NCI-H2171 treated with DMSO at 0.1 percent for 48 hours (cell line): Measurements from ENCODE around the gene SCUBE2.

ENCODE experiments used
- DNase-seq: peaks from one replicate; lab custom pipeline; 2025; lab: John Stamatoyannopoulos, UW

SCUBE2 gene

DNA sequence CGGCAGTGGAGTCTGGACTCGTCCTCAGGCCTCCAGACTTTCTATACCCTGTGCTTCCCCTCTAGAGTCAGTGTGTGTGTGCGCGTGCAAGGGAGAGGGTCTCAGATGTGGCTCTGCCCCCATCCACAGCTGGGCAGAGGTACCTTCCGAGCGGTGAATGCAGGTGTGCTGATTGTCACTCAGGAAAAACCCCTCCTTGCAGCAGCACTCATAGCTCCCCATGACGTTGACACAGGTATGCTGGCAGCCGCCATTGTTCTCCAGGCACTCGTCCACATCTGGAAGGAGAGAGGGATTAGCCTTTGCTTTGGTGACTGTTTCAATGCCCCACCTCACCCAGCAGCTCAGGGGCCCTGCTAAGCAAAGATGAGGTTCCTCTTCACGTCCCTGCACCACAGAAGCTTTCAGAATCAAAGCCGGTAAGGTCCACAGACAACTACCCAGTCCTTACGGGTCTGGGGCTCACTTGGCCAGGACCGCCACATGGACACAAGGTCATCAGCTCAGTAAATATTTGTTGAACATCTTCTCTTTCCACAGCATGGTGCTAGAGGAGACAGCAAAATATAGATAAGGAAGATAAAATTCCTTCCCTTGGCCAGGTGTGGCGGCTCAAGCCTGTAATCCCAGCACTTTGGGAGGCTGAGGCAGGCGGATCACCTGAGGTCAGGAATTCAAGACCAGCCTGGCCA, 16.9 kb downstream of the SCUBE2 start:
- DNase-seq = no peak

DNA sequence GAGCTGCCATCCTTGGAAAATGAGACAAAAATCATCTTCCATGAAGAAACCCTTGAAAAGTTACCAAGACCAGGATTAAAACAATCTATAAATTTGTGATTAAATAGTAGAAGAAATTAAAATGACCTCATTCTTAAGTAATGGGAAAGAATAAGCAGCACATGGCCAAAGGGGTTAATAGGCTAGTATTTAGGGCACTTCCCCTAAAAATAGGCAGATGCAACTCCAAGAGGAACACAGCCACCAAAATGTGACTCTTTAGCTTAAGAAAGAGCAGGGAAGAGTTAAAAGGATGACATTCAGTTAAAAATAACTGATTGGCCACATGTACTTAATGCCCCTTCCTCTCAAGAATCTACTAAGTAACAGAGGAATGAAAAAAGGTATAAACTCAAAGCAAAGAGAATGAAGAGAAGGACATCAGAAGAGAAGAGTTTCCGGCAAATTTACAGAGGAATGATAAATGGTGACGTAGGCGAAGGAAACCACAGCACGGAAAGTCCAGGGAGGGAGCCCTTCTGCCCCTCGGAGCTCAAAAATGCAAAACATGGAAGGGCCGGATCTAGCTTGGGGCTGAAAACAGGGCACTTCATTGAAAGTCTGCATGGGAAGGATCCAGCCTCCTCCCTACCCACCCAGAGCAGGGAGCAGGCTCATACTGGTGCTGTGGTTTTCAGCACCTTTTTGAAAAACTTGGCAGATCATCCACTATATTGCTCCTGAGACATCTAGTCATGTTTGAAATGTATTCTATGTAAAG, 17.8 kb downstream of the SCUBE2 start:
- DNase-seq = no peak

DNA sequence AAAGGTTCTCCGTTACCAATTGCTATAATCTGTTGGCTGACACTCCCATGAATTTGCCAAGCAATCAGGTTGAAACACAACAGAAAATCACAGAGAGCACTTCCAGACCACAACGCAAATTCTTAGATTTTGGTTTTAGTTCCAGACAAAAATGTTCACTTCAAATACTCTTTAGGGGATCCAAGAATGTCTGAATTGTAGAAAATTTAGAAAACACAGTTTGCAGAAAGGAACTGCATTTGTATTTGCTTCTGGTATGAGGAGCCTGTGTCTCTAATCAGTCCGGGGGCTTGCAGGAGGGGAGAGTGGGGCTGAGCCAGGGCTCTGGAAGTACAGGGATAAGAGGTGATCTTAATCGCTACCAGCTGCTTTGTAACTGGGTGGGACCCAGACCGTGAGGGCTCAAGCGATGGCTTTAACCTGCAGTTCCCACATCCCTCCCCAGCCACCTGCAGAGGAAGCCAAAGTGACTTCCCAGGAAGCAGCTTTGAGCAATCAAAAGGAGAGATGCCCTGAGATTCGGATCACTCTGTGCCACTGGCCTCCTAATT, 18.7 kb downstream of the SCUBE2 start:
- no peak for DNase-seq

DNA sequence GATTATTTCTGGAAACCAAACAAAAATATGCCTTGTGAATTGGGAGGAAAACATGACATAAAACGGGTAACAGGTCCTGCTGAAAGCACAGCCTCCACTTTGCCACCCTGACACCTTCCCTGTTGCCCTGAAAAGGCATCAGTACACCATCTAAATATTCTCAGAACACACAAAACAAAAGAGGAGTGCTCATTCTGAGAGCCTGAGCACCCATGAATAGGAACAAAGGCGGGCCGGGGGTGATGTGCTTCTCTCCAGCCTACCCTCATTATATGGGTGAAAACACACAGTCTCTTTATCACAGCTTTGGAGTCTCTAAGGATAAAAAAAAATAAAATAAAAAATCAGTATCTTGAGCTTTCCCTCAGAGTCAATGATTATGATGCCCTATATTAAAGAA, 19.7 kb downstream of the SCUBE2 start:
- no peak for DNase-seq

DNA sequence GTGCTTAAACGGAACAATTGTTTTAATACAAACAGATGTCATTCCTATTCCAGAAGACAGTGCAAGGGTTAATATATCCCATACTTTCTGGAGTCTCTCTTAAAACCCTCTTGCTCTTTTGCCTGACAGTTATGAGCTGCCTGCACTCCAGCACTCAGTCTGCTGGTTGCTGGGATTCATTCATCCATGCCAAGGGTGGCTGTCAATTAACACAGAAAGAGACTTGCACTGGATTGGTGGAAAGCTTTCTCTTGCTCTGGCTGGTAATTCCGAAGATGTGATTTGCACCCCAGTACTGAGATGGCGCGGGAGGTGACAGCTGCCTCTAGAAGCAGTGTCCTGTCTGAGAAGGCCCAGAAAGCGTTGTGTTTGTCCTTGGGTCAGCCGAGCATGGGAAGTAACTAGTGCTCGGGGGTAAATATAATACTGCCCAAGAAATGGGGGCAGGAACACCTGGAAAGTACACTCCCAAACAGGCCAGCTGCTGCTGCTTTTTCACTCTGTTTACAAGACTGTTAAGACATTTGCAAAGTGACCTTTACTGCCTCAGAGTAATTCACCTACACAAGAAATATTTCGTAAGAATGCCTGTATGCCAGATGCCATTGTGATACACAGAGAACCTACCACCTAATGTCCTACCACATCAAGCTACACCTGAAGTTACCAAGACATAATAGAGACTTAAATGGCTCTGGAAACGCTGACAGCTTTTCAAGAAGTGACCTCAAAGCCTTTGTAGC, 20.5 kb downstream of the SCUBE2 start:
- DNase-seq = no peak

DNA sequence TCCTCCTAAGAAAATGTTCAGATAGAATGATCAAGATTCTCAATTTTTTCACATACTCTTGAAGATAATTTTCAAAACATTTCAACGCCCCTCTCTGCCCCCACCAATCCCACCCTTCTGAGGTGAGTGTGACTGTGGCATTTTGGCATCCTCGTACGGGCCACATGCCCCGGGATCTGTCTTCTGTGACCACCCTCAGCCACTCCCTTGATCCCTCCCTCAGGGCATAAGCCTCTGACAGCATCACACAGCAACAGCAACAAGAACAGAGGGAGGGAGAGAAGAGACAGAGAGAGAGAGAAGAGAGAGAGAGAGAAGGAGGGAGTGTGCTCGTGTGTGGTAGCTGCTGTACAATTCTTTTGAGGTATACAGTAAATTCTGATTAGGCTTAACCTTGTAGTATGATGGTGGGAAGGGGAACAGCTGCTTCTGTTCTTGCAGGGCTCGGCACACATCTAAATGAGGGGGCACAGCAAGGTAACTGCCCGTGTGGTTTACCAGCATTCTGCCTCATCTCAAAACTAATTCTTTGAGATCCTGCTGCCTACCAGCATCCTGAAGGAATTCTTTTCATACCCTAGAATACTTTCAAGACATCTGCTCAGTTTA, 21.4 kb downstream of the SCUBE2 start:
- DNase-seq = no peak

DNA sequence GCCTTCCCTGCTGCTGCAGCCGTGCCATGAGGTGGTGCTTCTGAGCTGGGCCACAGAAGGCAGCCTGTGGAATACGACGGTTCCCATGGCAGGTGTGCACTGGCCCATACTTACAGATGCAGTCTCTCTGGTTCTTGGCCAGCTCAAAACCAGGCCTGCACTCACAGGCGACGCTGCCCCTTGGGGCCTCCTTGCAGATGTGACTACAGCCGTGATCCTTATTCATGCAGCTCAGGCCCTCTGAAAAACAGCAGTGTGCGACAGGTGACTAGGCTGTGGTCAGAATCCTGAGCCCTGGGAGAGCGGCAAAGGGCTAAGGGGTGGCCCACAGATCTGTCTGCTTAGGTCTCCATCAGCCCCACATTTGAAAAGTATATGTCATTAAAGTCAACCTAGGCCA, 22.1 kb downstream of the SCUBE2 start:
- DNase-seq = no peak

DNA sequence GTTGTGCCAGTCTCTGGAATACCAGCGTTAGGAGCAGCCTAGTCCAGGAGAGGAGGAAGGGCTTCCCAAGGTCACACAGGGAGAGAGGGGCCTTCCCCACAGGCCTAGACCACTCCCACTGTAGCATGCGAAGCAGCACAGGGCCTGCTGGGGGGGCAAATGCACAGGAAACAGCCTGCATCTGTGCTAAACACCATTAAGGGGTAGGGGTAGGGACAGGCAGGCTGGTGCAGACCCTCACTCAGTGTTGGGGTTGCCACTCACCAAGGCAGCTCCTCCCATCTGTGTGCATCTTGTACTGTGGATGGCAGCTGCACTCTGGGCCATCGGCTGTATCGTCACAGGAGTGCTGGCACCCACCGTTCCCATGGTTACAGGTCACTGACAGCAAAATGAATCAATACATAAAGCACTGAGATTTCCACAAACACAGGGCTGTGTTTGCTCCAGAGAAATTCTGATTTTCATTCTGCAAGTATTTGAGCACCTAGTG, 24.9 kb downstream of the SCUBE2 start:
- DNase-seq = no peak

DNA sequence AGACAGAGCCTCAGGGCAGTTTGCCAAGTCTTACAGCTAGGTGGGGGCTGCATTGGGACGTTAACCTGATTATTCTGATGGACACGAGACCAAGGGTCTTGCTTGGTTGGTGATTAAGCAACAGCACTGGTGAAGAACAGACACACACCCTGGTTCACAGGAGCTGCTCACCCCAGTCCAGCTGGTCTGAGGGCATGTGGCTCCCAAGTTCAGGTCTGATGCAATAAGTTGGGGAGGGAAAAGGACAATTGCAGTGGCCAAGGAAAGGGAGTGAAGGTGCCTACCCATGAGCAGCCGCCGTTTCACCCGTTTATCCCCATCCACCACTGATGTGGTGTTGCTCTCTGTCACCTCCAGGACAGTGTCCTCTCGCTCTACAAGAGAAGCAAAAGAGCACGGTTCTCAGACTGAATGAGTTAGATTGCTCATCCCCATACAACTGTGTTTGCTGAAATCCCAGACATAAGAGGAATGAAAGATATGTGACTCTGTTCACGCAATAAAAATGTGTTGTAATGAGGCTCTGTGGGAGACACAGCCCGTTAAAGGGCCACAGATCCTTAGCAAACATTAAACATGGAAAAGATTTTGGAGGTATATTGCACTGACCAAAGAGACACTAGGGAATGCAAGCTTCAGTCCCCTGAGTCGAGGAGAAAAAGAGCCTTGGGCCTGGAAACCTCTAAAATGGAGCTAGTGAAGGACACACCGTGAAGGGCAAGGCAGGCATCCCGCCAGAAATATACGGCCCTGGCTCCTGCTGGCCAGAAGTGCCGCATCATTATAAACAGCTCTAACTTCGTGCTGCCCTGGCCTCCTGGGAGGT, 25.6 kb downstream of the SCUBE2 start:
- DNase-seq = no peak

DNA sequence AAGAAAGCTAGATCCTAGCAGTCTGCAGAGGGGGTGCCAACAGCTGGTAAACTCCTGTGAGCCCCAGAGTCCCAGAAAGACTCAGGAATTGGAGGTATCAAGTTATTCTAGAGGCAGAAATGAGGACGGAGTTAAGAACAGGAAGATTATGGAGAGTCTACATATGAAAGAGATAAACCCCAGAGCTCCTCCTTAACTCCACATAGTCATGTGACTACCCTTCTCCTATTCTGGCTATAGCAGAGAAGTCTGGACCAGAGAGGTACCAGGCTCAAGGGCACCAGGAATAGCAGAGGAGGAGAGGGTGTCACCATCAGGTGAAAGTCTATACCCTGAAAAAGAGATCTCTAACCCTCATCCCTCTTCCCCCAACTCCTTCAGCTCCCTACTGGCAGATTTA, 29.6 kb downstream of the SCUBE2 start:
- DNase-seq = no peak

DNA sequence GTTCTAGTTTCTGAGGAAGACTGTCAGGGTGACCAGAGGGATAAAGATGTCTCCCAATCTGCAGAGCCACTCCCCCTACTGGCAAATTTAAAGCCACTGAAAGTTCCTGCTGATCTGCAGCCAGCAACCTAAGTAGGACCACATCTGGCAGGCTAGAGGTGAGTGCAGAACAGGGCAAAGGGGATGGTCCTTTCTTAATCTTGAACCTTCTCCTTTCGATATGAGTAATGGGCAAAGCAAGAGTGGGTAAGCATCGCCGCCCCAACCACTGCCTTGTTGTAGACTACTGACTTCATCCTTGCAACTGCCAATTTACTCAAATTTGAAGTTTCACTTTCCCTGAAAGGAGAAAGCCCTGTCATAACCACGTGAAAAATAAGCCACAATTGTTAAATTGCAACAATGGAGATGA, 30.7 kb downstream of the SCUBE2 start:
- DNase-seq = no peak

DNA sequence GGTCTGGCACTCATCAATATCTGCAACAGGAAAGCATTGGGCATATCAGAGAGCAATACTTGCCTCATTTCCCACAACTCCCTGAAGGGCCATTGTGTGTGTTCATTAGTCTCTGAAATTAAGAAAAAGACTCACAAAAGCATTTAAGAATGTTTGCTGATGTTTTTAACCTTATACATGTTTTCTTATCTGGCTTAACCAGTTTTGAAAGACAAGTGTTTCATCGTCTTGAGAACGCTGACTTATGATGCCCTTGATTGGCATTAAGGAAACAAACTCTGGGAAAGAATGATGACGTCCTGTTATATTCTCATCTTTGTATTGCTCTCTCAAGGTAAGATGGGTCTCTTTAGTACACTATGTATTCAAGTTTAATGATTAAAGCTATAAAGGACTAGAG, 32.0 kb downstream of the SCUBE2 start:
- DNase-seq = no peak

DNA sequence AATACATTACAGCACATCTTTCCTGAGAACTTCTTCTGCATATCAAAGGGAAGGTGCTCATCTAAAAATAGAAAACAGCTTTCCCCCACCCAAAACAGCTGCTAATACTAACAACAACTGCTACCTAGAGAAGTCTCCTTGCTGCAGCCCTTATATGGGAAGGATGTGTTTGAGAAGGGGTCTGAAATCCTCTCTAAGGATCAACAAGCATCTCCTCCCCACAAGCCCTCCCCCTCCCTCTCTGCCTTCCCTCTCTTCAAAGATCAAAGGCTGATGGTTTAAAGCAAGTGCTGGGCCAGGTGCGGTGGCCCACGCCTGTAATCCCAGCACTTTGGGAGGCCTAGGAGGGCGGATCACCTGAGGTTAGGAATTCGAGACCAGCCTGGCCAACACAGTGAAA, 33.5 kb downstream of the SCUBE2 start:
- DNase-seq = no peak

DNA sequence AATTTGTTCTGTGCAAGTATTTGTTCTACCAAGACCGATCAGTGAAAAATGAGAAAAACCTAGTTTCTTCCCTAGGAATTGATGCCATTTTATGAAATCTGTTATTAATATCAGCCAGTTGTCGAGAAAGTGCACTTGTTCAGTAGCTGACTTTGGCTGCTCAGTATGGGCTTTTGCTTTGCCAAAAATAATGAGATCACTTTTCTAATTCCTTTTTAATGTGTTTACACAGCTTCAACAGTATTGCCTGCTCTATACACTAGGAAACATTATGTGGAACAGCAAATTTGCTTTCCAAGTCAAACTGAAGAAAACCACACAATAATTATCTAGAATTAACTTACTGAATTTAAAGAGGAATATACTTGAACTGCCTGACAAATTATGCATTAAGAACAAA, 34.4 kb downstream of the SCUBE2 start:
- no peak for DNase-seq

DNA sequence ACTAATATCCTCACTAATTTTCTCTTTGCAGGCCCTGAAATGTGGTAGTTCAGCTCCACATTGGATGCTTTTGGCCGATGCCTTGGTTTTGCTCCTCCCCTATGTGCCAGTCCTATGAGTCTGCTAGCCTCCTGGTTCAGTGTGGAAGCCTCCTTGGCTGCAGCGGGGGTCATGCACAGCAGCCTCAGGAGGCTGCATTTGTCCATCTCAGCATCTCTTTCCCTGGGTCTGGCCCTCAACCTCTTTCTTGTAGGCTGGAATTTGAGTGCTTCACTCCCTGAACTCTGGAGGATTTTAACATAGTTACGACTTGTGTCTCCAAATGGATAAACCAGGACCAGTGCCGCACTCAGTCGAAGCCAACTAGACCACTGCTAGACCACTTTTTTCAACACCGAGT, 34.9 kb downstream of the SCUBE2 start:
- DNase-seq = no peak

DNA sequence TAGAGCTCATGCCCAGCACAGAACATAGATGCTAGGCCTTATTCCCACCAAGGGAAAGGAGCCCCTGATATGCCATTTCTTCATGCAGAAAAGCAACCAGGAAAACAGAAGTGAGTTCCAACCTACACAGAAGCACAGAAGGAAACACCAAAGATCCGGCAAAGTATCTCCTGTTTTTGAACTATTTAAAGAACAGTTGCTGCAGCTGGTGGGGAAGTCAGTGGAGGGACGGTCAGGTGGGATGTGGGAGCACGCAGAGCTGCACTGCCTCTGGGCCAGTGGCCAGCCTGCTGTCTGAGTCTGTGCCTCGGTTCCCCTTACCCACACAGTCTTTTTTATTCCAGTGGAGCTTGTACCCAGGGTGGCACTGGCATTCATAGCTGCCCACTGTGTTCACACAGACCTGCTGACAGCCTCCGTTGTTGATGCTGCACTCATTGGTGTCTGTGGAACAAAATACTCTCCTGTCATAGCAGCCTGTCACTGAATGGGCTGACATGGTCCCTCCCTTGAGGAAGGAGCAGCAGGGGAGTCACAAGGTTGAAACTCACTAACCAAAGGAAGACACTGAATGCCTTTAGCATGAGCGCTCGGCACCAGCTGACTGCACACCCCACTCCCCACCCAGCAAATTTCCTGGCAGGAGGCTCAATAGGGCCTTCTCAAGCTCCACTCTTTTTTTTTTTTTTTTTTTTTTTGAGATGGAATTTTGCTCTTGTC, 37.9 kb downstream of the SCUBE2 start:
- DNase-seq = no peak

DNA sequence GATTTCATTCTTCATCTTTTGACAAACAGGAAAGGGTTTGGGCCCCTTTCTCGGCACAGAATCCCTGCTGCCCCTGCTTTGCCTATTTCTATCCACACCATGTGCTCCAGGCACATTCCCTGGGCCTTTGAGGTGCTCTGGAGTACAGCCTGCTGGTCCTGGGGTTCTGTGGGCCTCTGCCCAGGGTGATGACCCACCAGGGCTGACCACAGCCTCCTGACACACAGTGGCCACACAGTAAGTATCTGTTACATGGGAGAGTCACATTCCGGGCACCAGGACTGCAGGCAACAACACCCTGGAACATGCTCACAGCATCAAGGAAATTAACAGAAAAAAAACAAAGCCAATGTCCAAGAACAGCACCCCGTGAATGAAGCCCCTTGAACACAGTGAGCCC, 39.1 kb downstream of the SCUBE2 start:
- no peak for DNase-seq

DNA sequence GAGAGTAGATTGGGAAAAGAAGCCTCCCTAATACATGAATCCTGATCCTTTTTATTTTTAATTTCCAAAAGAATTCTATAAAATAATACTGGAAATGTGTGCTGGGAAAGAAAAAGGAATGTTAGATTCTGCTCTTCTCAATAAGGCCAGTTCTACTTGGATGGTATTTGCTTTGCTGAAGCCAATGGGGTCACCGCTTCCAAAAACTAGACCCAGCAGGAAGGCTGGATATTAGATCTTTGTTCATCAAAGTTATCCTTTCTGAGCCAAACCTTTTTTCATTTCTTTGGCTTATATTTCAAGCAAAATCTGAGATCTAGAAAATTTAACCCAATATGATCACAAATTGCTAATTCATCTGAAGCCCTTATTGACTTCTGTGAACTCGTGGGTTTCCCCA, 41.4 kb downstream of the SCUBE2 start:
- DNase-seq = no peak

DNA sequence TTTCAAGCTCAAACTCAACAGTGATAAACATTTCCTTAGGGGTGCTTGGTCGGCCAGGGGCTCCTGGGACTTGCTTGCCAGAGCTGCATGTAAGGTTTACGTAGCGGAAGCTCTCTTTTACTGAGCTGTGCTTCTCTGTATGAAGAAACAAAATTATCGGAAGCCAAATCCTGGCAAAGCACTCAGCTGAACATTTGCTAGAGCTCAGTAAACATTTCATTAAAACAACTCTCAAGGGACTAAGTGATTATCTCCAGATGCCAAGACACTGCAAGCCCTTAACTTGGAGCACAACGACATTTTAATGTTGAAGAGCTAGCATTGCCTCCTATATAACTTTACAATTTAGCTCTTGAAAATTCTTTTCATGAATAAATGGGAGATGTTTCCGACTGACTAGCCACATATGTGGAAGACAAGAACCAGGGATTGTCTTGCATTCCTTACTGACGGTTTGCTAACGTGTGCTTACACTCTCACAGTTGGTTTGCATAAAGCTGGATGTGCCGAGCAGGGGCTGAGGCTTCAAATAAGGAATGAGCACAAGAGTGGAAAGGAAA, 43.4 kb downstream of the SCUBE2 start:
- peak; percentile 86 for DNase-seq

DNA sequence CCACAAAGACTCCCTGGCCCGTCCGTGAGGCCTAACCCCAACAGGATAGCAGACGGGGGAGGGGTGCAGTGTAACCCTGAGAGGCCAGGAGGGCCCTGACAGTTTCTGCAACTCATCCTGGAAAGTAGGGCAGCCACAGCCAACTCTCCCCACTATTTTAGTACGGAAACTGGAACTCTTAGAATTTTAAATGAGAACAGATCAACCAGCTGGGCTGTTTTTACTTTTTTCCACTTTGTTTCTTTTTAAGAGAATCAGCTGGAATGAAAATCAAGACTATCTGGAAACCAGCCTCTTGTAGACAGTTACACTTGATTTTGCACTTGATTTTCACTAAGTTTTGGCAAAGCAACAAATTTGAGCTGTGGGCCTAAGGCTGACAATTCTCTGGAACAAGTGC, 44.9 kb downstream of the SCUBE2 start:
- DNase-seq = no peak
